GM18517 (cell line): ENCODE data around the gene ANKRD30A.
"Not testable (repeated sequence)": the region's sequence is repeated elsewhere in the genome, so short reads cannot be mapped to it uniquely, and the experiment has no call there.

Source experiments
- ATAC-seq: cut with Tn5 transposase; IDR thresholded peaks from one replicate; pipeline ENCODE4 v1.9.1; 2021; ENCODE audit warnings: mild to moderate bottlenecking, moderate library complexity; ENCODE audit not compliant: unreplicated experiment

Gene ANKRD30A, protein sequence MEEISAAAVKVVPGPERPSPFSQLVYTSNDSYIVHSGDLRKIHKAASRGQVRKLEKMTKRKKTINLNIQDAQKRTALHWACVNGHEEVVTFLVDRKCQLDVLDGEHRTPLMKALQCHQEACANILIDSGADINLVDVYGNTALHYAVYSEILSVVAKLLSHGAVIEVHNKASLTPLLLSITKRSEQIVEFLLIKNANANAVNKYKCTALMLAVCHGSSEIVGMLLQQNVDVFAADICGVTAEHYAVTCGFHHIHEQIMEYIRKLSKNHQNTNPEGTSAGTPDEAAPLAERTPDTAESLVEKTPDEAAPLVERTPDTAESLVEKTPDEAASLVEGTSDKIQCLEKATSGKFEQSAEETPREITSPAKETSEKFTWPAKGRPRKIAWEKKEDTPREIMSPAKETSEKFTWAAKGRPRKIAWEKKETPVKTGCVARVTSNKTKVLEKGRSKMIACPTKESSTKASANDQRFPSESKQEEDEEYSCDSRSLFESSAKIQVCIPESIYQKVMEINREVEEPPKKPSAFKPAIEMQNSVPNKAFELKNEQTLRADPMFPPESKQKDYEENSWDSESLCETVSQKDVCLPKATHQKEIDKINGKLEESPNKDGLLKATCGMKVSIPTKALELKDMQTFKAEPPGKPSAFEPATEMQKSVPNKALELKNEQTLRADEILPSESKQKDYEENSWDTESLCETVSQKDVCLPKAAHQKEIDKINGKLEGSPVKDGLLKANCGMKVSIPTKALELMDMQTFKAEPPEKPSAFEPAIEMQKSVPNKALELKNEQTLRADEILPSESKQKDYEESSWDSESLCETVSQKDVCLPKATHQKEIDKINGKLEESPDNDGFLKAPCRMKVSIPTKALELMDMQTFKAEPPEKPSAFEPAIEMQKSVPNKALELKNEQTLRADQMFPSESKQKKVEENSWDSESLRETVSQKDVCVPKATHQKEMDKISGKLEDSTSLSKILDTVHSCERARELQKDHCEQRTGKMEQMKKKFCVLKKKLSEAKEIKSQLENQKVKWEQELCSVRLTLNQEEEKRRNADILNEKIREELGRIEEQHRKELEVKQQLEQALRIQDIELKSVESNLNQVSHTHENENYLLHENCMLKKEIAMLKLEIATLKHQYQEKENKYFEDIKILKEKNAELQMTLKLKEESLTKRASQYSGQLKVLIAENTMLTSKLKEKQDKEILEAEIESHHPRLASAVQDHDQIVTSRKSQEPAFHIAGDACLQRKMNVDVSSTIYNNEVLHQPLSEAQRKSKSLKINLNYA (N-terminal part only)

GRCh38 chr10:37125191-37125732 is at the start of gene ANKRD30A:
Gene ANKRD30A, plus strand, starts transcription at chr10:37125598. Its CDS starts 190 bp downstream, at chr10:37125788.
- ATAC-seq = no peak

- ATAC-seq = not testable (repeated sequence)
Observed at GRCh38 chr10:37076083-37076482, 49.3 kb upstream of the ANKRD30A start.

DNA sequence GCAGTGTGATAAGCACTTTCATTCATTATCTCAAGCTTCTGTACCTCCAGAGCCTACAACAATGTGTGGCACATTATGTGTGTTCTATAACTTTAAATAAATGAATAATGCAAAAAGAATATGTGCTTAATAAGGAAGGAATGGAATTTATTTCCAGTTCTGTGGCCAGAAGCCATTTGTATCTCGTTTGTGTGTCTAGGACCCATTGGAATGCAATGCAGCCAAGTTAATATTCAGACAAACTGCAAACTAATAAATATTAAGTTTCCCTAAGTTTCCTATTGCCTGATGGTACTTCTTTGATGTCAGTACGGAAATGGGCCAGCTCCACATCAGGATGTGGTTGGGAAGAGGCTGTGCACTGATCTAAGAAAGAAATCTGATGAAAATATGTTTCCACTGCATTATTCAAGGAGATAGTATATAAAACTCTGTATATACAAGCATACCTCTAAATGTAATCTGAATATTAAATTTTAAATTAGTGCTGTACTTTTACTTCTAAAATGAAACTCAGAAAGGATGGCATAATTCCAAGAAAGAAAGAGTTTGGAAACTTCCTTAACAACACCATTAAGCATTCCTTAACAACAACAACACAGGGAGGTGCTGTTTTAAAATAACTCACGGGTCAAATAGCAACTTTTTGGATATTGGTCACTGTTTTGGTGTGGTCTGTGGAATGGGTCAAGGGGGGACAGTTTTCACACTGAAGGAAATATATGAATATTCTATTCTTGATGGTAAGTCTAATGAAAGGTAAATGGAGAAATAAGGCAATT is 29.4 kb upstream of the ANKRD30A start:
- ATAC-seq = no peak

DNA sequence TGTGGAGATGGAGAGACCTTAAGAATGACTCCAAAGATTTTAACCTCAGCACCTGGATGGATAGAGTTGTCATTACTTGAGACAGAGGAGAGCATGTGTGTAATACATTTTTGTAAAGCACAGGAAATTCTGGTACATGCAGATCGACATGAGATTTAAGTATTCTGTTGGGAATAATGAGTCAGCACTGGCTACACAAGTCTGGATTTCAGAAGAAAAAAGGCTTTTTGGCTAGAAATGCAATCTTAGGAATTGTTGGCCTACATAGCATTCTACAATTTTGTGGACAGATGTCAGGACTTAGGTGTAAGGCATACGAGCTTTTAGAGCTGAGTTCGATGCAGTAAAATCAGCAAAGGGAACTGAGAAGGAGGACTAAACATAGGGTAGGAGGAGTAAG is 24.1 kb upstream of the ANKRD30A start:
- ATAC-seq = no peak

GRCh38 chr10:37109000-37109399 is 16.4 kb upstream of the ANKRD30A start:
- ATAC-seq = no peak

GRCh38 chr10:37124532-37124931 is 866 bp upstream of the ANKRD30A start:
- ATAC-seq = no peak

GRCh38 chr10:37125921-37126320 is 523 bp downstream of the ANKRD30A start:
- ATAC-seq = no peak

DNA sequence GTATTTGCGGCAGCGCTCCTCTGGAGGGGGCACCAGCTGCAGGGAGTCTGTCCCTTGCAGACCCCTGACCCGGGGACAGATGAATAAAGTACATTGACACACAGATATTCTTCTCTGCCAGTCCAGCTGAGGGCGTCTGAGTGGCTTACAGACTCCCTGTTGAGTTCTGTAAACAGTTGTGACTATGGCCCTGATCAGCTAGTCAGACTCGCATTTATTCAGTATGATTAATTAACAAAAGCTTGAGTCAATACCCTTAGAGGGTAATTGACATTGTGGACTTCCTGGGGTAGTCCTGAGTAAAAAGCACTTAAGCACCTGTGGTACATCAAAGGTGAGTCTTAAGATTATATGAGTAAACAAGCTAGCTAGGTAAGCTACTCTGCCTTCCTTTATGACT is 21.0 kb downstream of the ANKRD30A start:
- no peak for ATAC-seq

DNA sequence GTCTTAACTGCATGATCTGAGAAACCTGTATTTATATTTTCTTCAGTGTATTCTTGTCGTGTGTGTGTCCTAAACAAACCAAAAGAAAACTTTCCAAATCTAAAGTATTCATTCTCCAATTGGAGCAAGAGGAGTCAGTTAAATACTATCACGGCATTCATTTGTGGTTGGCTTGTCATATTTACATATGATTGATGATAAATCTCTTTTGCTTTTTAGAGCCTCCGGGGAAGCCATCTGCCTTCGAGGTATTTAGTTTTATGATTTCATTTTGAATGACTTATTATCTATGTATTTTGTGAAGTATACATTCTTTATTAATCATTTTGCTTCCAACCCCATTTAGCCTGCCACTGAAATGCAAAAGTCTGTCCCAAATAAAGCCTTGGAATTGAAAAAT is 37.0 kb downstream of the ANKRD30A start:
- ATAC-seq = not testable (repeated sequence)

- ATAC-seq = not testable (repeated sequence)
Observed at GRCh38 chr10:37171945-37172344, 46.5 kb downstream of the ANKRD30A start.

DNA sequence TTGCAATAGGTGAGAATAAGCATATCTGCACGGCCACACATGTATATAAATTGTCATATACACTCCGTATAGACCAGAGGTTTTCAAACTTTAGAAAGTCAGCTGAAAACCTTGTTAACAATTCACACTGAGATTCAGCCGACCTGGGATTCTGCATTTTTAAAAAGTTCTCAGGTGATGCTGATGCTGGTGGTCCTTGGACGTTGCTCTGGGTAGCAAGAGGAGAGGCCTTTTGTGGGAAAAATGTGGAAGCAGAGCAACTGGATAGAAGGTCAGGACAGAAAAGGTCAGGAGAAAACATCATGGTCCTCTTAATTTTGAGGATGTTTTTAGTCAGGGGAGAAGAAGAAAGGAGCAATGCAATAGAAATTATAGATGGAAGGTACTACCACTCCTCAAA is 52.9 kb downstream of the ANKRD30A start:
- ATAC-seq = not testable (repeated sequence)

DNA sequence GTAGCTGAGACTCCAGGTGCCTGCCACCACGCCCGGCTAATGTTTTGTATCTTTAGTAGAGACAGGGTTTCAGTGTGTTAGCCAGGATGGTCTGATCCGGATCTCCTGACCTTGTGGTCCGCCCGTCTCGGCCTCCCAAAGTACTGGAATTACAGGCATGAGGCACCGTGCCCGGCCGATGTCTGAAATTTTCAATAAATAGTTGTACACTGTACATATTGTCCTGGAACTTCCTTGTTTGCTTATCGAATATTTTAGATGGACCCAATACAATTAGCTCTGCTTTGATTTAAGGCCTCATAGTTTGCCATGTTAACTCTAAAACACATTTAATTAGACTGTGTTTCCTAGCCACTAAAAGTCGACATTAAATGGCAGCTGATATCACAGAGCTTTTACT is 57.3 kb downstream of the ANKRD30A start:
- not testable (repeated sequence) for ATAC-seq

DNA sequence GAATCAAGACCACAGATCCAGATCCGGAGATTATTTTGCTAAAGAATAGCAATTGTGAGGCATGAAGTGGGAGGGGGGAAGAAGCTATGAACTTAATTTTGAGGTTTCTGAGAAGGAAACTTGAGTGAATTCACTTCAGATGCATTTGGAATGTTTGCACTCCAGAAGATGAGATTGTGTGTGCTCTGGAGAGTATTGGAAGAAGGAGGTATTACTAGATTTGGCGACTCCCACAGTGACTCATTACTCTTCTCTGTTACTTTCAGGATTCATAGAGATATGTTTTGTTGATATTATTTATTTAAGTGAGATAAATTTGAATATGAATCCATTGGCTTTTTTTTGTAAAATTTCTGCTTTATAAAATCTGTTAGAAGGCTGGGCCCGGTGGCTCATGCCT is 80.7 kb downstream of the ANKRD30A start:
- no peak for ATAC-seq

- ATAC-seq = no peak
Observed at GRCh38 chr10:37220866-37221265, 95.5 kb downstream of the ANKRD30A start.

- no peak for ATAC-seq
Observed at GRCh38 chr10:37222046-37222445, 96.6 kb downstream of the ANKRD30A start.

- ATAC-seq = no peak
Observed at GRCh38 chr10:37225163-37225562, 99.8 kb downstream of the ANKRD30A start.

GRCh38 chr10:37226524-37226923 is 101.1 kb downstream of the ANKRD30A start:
- ATAC-seq = no peak

- no peak for ATAC-seq
Observed at GRCh38 chr10:37234692-37235091, 109.3 kb downstream of the ANKRD30A start.

DNA sequence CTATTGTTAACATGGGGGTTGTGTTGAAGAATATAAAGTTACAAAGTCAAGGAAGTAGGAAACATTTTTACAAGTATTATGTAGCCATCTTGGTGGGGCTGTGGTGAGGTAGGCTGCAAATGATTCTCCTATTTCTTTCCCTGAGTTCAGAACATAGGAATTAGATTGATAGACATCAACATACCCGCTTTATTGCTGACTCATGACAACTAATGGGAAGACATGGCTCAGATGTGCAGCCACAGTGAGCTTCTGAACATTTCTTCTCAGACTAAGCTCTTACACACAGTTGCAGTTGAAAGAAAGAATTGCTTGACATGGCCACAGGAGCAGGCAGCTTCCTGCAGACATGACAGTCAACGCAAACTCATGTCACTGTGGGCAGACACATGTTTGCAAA is 110.7 kb downstream of the ANKRD30A start:
- ATAC-seq = no peak

- no peak for ATAC-seq
Observed at GRCh38 chr10:37240223-37240622, 114.8 kb downstream of the ANKRD30A start.
